Eye (tissue), 1 donor: ENCODE data around the gene CYP1A2.

Experiments
- DNase-seq: peaks from one replicate; pipeline ENCODE4 v3.0.0-alpha.2; 2015

The CYP1A2 gene

GRCh38 chr15:74742422-74742821 is 6.2 kb upstream of the CYP1A2 start:
- DNase-seq: no peak

- DNase-seq: no peak
Measured at GRCh38 chr15:74746389-74746788, 2.3 kb upstream of the CYP1A2 start.

GRCh38 chr15:74749832-74750231 is 1.2 kb downstream of the CYP1A2 start:
- no peak for DNase-seq

- DNase-seq: no peak
Measured at GRCh38 chr15:74750751-74751150, 2.1 kb downstream of the CYP1A2 start.

- no peak for DNase-seq
Measured at GRCh38 chr15:74752011-74752410, 3.4 kb downstream of the CYP1A2 start.

GRCh38 chr15:74752531-74752930 is 3.9 kb downstream of the CYP1A2 start:
- DNase-seq: peak; percentile 33

- no peak for DNase-seq
Measured at GRCh38 chr15:74754593-74755215, 6.1 kb downstream of the CYP1A2 start.

- DNase-seq: no peak
Measured at GRCh38 chr15:74758736-74759135, 10.1 kb downstream of the CYP1A2 start.

GRCh38 chr15:74762791-74763150 is 14.1 kb downstream of the CYP1A2 start:
- DNase-seq: no peak

- no peak for DNase-seq
Measured at GRCh38 chr15:74763416-74763815, 14.8 kb downstream of the CYP1A2 start.

GRCh38 chr15:74767167-74768098 is 18.8 kb downstream of the CYP1A2 start:
- no peak for DNase-seq

- no peak for DNase-seq
Measured at GRCh38 chr15:74768099-74768770, 19.6 kb downstream of the CYP1A2 start.

GRCh38 chr15:74768771-74769342 is 20.2 kb downstream of the CYP1A2 start:
- peak; percentile 82 for DNase-seq

- DNase-seq: no peak
Measured at GRCh38 chr15:74769463-74770025, 20.9 kb downstream of the CYP1A2 start.

- no peak for DNase-seq
Measured at GRCh38 chr15:74770211-74770903, 21.7 kb downstream of the CYP1A2 start.

- DNase-seq: no peak
Measured at GRCh38 chr15:74773329-74773728, 24.7 kb downstream of the CYP1A2 start.

GRCh38 chr15:74773731-74774252 is 25.1 kb downstream of the CYP1A2 start:
- no peak for DNase-seq

- DNase-seq: no peak
Measured at GRCh38 chr15:74775132-74775562, 26.5 kb downstream of the CYP1A2 start.

- no peak for DNase-seq
Measured at GRCh38 chr15:74775894-74776293, 27.2 kb downstream of the CYP1A2 start.

GRCh38 chr15:74776821-74777768 is 28.4 kb downstream of the CYP1A2 start:
- DNase-seq: peak; percentile 48
